BJ (cell line): Measurements from ENCODE around the gene OR7G1. TPM values are rescaled to one million over a fixed set of nuclear protein-coding genes. Genes with fewer than 3 reads are reported as not detected.

Experiments
- CTCF ChIA-PET: fragments of 350-600 bp; formaldehyde crosslinking; extraction: SDS; loops from one replicate; lab custom pipeline; 2021; ENCODE audit warnings: antibody characterized with exemption, inconsistent platforms; lab: Yijun Ruan, JAX
- POLR2A ChIA-PET: fragments of 300-600 bp; sonication (Branson Sonifier 250); formaldehyde crosslinking; extraction: SDS; loops from one replicate; lab custom pipeline; 2021; ENCODE audit warnings: antibody characterized with exemption; lab: Charles Lee
- DNase-seq: peaks from one replicate; pipeline ENCODE4 v3.0.0-alpha.2; 2011; ENCODE audit warnings: low read depth
- H3K27me3 ChIP-seq: 2 replicates; pipeline ENCODE4 v1.6.0; 2011; ENCODE audit warnings: low read length; ENCODE audit not compliant: control insufficient read depth, insufficient read depth
- H3K36me3 ChIP-seq: 2 replicates; pipeline ENCODE4 v1.5.1; 2011; ENCODE audit warnings: low read length; ENCODE audit not compliant: control insufficient read depth, insufficient read depth
- H3K4me3 ChIP-seq: 2 replicates; pipeline ENCODE4 v1.5.1; 2011; ENCODE audit warnings: low read depth, mild to moderate bottlenecking, control low read depth, low read length
- CTCF ChIP-seq: IDR thresholded peaks from 2 replicates; pipeline ENCODE4 v1.5.1; 2011; ENCODE audit warnings: low read depth, mild to moderate bottlenecking, control low read depth, inconsistent platforms, low read length, moderate library complexity; ENCODE audit not compliant: insufficient read depth
- polyA plus RNA-seq: library from polyadenylated mRNA; depleted of rRNA; stranded (reverse); fragments of >200 nt; gene quantifications from 2 replicates; pipeline ENCODE4 v1.2.3, GENCODE V29; 2011

OR7G1 gene
- polyA plus RNA-seq, 1 experiment, result not detected

GRCh38 chr19:9107375-9107774, 8.2 kb downstream of the OR7G1 start, which contains the start of gene OR7G2:
TSS of gene OR7G2 (minus strand) at chr19:9107475. CDS start at chr19:9103243, 4,232 bp downstream.
- H3K4me3 ChIP-seq, result no peak within 1 kb of the TSS
- ChIA-PET CTCF (no interaction called here), POLR2A (no interaction called here)

GRCh38 chr19:9086761-9087160, 28.8 kb downstream of the OR7G1 start, which contains the start of gene OR1M1:
TSS of gene OR1M1 (plus strand) at chr19:9087061. CDS start at chr19:9093245, 6,184 bp downstream.
- no peak within 1 kb of the TSS for H3K4me3 ChIP-seq
- ChIA-PET POLR2A (no interaction called here), CTCF (interaction anchor here (0.6 kb wide), 1 partner anchor 30 kb away, joined by 3 read pairs; no protein-coding TSS in a partner anchor)
- no peaks in the 10 kb centered on the region for H3K36me3 ChIP-seq
- H3K27me3 ChIP-seq, result no peaks in the 10 kb centered on the region
- DNase-seq, result no peak
- no peak for TF ChIP-seq CTCF

More at GRCh38 chr19:9107375-9107774, 8.2 kb downstream of the OR7G1 start, which contains the start of gene OR7G2:
- Histone ChIP-seq H3K27me3 (no peaks in the 10 kb centered on the region), H3K36me3 (no peaks in the 10 kb centered on the region)
- no peak for DNase-seq
- TF ChIP-seq CTCF, result no peak

- Histone ChIP-seq H3K27me3 (no peaks in the 10 kb centered on the region), H3K36me3 (no peaks in the 10 kb centered on the region), H3K4me3 (no peak overlapping the region)
- TF ChIP-seq CTCF, result no peak
- no peak for DNase-seq
- POLR2A ChIA-PET, result no interaction called here
- CTCF ChIA-PET, result interaction anchor here (3.0 kb wide), 1 partner anchor 425 kb away, joined by 11 read pairs; no protein-coding TSS in a partner anchor
Measured at GRCh38 chr19:9078651-9079050, 36.9 kb downstream of the OR7G1 start.

GRCh38 chr19:9076901-9077300, 38.7 kb downstream of the OR7G1 start:
- ChIA-PET POLR2A (no interaction called here), CTCF (no interaction called here)
- no peak for TF ChIP-seq CTCF
- no peaks in the 10 kb centered on the region for H3K27me3 ChIP-seq
- no peaks in the 10 kb centered on the region for H3K36me3 ChIP-seq
- no peak for DNase-seq
- H3K4me3 ChIP-seq, result no peak overlapping the region

GRCh38 chr19:9075064-9075949, 40.3 kb downstream of the OR7G1 start:
- Histone ChIP-seq H3K4me3 (no peak overlapping the region), H3K36me3 (no peaks in the 10 kb centered on the region), H3K27me3 (no peaks in the 10 kb centered on the region)
- CTCF ChIA-PET, result no interaction called here
- no peak for TF ChIP-seq CTCF
- POLR2A ChIA-PET, result no interaction called here
- peak; percentile 3 for DNase-seq
